Smooth muscle cell (in vitro differentiated cells): Measurements from ENCODE around the gene MACF1. TPM values are rescaled to one million over a fixed set of nuclear protein-coding genes. Genes with fewer than 3 reads are reported as not detected.

Source experiments
- DNase-seq: peaks from one replicate; lab custom pipeline; 2025; ENCODE audit not compliant: unreplicated experiment; lab: John Stamatoyannopoulos, UW
- H2AFZ ChIP-seq: fragments of 200-600 bp; sonication (generic); 2 replicates; pipeline ENCODE4 v1.6.0; 2016; ENCODE audit warnings: antibody characterized with exemption, low read depth, mild to moderate bottlenecking
- H3F3A ChIP-seq: fragments of 200-600 bp; sonication (generic); 2 replicates; pipeline ENCODE4 v1.6.0; 2017; ENCODE audit warnings: antibody characterized with exemption, low read depth
- H3K27ac ChIP-seq: fragments of 200-600 bp; sonication (generic); 2 replicates; pipeline ENCODE4 v1.5.1; 2016; ENCODE audit warnings: low read depth, mild to moderate bottlenecking
- H3K27me3 ChIP-seq: fragments of 200-600 bp; sonication (generic); 2 replicates; pipeline ENCODE4 v1.6.1; 2016; ENCODE audit warnings: low read depth, mild to moderate bottlenecking
- H3K36me3 ChIP-seq: fragments of 200-600 bp; sonication (generic); 2 replicates; pipeline ENCODE4 v1.5.1; 2016; ENCODE audit warnings: low read depth
- H3K4me1 ChIP-seq: fragments of 200-600 bp; sonication (generic); 2 replicates; pipeline ENCODE4 v1.5.1; 2016; ENCODE audit warnings: low read depth
- H3K4me2 ChIP-seq: fragments of 200-600 bp; sonication (generic); 2 replicates; pipeline ENCODE4 v1.6.0; 2016; ENCODE audit warnings: mild to moderate bottlenecking
- H3K4me3 ChIP-seq: fragments of 200-600 bp; sonication (generic); 2 replicates; pipeline ENCODE4 v1.5.1; 2016; ENCODE audit warnings: mild to moderate bottlenecking
- H3K79me2 ChIP-seq: fragments of 200-600 bp; sonication (generic); 2 replicates; pipeline ENCODE4 v1.6.0; 2016; ENCODE audit warnings: low read depth, mild to moderate bottlenecking
- H3K9ac ChIP-seq: fragments of 200-600 bp; sonication (generic); 2 replicates; pipeline ENCODE4 v1.6.0; 2016; ENCODE audit warnings: low read depth
- H3K9me3 ChIP-seq: fragments of 200-600 bp; sonication (generic); replicated peaks from 2 replicates; pipeline ENCODE4 v1.5.1; 2016; ENCODE audit warnings: low read depth
- H4K20me1 ChIP-seq: fragments of 200-600 bp; sonication (generic); 2 replicates; pipeline ENCODE4 v1.6.0; 2016; ENCODE audit warnings: low read depth
- WGBS: methylation state at CpG from one replicate; pipeline ENCODE4 v1.1.7; 2016; ENCODE audit warnings: low lambda C conversion rate; 5-methylcytosine and 5-hydroxymethylcytosine counted together
- polyA plus RNA-seq: library from polyadenylated mRNA; unstranded; fragments of >200 nt; fragmentation: Nextera tagmentation; extraction: Ambion mirVana; gene quantifications from 2 replicates; pipeline ENCODE4 v1.2.1, GENCODE V29; 2016
- total RNA-seq: library from RNA; depleted of rRNA; stranded (reverse); fragments of >200 nt; gene quantifications from 2 replicates; pipeline ENCODE4 v1.2.3, GENCODE V29; 2014
- TF ChIP-seq, protein P1 (sequence below): fragments of 200-600 bp; sonication (generic); IDR thresholded peaks from 2 replicates; pipeline ENCODE4 v1.5.1; 2017; ENCODE audit warnings: borderline replicate concordance, mild to moderate bottlenecking, antibody characterized with exemption; ENCODE audit not compliant: insufficient read depth, poor library complexity, severe bottlenecking

Gene MACF1
- total and polyA plus RNA-seq, 2 experiments from 2014 or later, result 36.9 to 195 TPM

DNA sequence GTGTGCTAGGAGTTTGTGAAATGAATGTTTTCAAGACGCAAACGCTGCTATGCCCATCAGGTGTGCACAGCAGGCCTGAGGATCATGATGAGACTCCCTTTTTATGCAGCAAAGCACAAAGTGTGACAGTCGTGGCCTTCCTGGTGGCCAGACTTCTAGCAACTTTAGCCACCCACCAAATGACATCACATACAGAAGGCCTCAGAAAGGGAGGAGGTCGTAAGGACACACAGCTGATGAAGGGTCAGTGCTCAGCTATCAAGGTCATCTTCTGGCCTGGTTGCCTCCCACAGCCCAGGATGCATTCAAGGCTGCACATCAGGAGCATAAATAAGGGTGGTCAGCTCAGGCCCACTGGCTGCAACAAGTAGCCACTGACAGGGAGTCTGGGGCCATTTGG lies 323.6 kb downstream of the MACF1 start:
- Histone ChIP-seq H3K9ac (no peak overlapping the region), H3K79me2 (no peaks in the 10 kb centered on the region), H2AFZ (no peak overlapping the region), H3K27ac (no peak overlapping the region), H3F3A (no peaks in the 10 kb centered on the region), H3K4me3 (no peak overlapping the region), H3K9me3 (no peaks in the 10 kb centered on the region), H3K36me3 (no peaks in the 10 kb centered on the region), H3K27me3 (no peaks in the 10 kb centered on the region), H4K20me1 (no peaks in the 10 kb centered on the region), H3K4me2 (no peak overlapping the region), H3K4me1 (no peaks in the 10 kb centered on the region)
- TF ChIP-seq, protein P1, sequence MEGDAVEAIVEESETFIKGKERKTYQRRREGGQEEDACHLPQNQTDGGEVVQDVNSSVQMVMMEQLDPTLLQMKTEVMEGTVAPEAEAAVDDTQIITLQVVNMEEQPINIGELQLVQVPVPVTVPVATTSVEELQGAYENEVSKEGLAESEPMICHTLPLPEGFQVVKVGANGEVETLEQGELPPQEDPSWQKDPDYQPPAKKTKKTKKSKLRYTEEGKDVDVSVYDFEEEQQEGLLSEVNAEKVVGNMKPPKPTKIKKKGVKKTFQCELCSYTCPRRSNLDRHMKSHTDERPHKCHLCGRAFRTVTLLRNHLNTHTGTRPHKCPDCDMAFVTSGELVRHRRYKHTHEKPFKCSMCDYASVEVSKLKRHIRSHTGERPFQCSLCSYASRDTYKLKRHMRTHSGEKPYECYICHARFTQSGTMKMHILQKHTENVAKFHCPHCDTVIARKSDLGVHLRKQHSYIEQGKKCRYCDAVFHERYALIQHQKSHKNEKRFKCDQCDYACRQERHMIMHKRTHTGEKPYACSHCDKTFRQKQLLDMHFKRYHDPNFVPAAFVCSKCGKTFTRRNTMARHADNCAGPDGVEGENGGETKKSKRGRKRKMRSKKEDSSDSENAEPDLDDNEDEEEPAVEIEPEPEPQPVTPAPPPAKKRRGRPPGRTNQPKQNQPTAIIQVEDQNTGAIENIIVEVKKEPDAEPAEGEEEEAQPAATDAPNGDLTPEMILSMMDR, result no peak
- WGBS, result 95% methylated on average over 4 of the region's 4 CpGs
- no peak for DNase-seq

DNA sequence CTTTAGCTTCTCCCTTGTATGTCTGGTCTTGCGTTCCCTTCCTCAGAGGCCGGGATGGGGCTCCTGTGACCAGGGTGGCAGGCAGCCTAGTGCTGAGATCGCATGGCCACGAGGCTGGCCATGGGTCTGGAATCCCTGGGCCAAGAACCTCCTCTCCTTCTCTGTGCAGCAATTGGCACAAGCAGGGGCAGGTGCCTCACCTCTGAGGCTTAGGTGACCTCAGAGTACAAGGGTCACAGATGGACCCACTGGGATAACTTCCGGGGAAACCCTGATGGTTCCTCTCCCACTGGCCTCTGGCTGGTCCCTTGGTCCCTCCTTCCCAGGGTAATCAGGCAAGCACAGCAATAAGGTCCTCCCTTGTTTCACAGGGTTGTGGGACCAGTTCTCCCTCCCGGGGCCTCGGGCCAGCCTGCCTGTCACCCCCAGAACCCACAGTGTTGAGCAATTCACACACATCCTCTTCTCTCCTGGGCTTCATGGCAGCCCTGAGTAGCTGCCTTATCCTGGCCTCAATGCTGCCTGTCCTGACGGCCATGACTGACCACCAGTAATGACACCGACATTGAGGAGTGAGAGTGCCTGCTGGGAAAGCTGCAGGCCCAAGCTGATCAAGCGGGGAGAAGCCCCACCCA lies 325.5 kb downstream of the MACF1 start:
- WGBS, result 96% methylated on average over 10 of the region's 10 CpGs
- Histone ChIP-seq H3K9ac (no peak overlapping the region), H3K27ac (no peak overlapping the region), H3K27me3 (no peaks in the 10 kb centered on the region), H3K36me3 (no peaks in the 10 kb centered on the region), H3K9me3 (no peaks in the 10 kb centered on the region), H3K4me1 (no peaks in the 10 kb centered on the region), H2AFZ (no peak overlapping the region), H3K4me2 (no peak overlapping the region), H3F3A (no peaks in the 10 kb centered on the region), H4K20me1 (no peaks in the 10 kb centered on the region), H3K4me3 (no peak overlapping the region), H3K79me2 (no peaks in the 10 kb centered on the region)
- TF ChIP-seq, protein P1, result no peak
- DNase-seq, result no peak

DNA sequence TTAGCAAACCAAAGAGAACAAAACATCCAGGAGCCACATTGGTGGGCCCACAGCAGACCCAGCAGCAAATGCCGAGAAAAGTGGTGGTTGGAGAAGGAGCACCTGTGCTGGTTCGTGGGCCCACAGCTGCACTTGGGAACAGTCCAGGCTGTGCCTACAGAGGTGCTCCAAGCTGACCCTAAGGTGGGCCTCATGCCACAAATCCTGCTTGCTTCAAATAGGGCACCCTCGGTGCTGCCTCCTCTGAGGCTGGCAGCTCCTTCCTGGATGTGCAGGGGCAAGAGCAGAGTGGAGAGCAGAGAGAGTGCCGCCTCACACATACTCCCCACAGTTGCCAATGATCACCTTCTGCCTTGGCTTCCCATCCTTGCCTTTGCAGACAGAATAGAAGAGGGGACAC lies 327.0 kb downstream of the MACF1 start:
- Histone ChIP-seq H3K4me3 (no peak overlapping the region), H3K27me3 (no peaks in the 10 kb centered on the region), H3K4me2 (no peak overlapping the region), H3K36me3 (no peaks in the 10 kb centered on the region), H3F3A (no peaks in the 10 kb centered on the region), H3K4me1 (no peaks in the 10 kb centered on the region), H3K27ac (no peak overlapping the region), H3K9ac (no peak overlapping the region), H4K20me1 (no peaks in the 10 kb centered on the region), H2AFZ (no peak overlapping the region), H3K79me2 (no peaks in the 10 kb centered on the region), H3K9me3 (no peaks in the 10 kb centered on the region)
- no peak for DNase-seq
- TF ChIP-seq, protein P1, result no peak
- 95% methylated on average over 4 of the region's 4 CpGs for WGBS

DNA sequence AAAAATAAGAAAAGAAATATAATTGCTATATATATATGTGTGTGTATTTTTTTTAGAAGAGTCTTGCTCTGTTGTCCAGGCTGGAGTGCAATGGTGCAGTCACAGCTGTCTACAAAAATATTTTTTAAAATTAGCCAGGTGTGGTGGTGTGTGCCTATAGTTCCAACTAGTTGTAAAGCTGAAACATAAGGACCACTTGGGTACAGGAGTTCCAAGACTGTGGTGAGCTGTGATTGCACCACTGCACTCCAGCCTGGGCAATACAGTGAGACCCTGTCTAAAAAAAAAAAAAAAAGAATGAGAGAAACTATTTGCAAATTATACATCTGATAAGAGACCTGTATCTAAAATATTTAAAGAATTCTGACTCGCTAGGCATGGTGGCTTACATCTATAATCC lies 328.9 kb downstream of the MACF1 start:
- Histone ChIP-seq H3F3A (no peaks in the 10 kb centered on the region), H3K27me3 (no peaks in the 10 kb centered on the region), H4K20me1 (no peaks in the 10 kb centered on the region), H3K4me3 (no peak overlapping the region), H3K79me2 (no peaks in the 10 kb centered on the region), H3K9ac (no peak overlapping the region), H2AFZ (no peak overlapping the region), H3K4me2 (no peak overlapping the region), H3K36me3 (no peaks in the 10 kb centered on the region), H3K27ac (no peak overlapping the region), H3K4me1 (no peaks in the 10 kb centered on the region), H3K9me3 (no peaks in the 10 kb centered on the region)
- DNase-seq, result no peak
- TF ChIP-seq, protein P1, result no peak
- 100% methylated on average over 1 of the region's 1 CpG for WGBS

Other genes starting within 250 kb of the MACF1 start
- 64.5 and 78.3 TPM in 2 replicates for gene AKIRIN1, start 213.4 kb upstream of the MACF1 start, total RNA-seq
- gene AKIRIN1, start 213.4 kb upstream of the MACF1 start, polyA plus RNA-seq, result 68.6 and 70.4 TPM in 2 replicates
- 708 and 831 TPM in 2 replicates for gene NDUFS5, start 178.3 kb upstream of the MACF1 start, total RNA-seq
- 879 and 884 TPM in 2 replicates for gene NDUFS5, start 178.3 kb upstream of the MACF1 start, polyA plus RNA-seq